CD4-positive, alpha-beta memory T cell (primary cell): Measurements from ENCODE around the gene HS3ST5. TPM values are rescaled to one million over a fixed set of nuclear protein-coding genes. Genes with fewer than 3 reads are reported as not detected.
"Not testable (repeated sequence)": the region's sequence is repeated elsewhere in the genome, so short reads cannot be mapped to it uniquely, and the experiment has no call there.

Experiments used
- CTCF ChIA-PET: fragments of 350-600 bp; sonication (Branson Sonifier 250); formaldehyde crosslinking; loops from one replicate; lab custom pipeline; 2021; ENCODE audit warnings: inconsistent platforms; ENCODE audit not compliant: partially characterized antibody; lab: Charles Lee
- POLR2A ChIA-PET: fragments of 350-600 bp; sonication (Branson Sonifier 250); formaldehyde crosslinking; loops from one replicate; lab custom pipeline; 2021; ENCODE audit not compliant: partially characterized antibody; lab: Charles Lee
- DNase-seq, 5 donors: peaks; one replicate each; pipeline versions ENCODE4 v3.0.0 to v3.0.0-alpha.2; 2020 to 2022; ENCODE audit warnings: mixed read lengths in 1 of 5
- H3K27ac ChIP-seq: one replicate; pipeline ENCODE4 v1.7.0; 2013; ENCODE audit warnings: low read depth, low read length
- H3K27me3 ChIP-seq: 2 replicates; pipeline ENCODE4 v1.7.0; 2013; ENCODE audit warnings: mild to moderate bottlenecking, low read length, moderate library complexity; ENCODE audit not compliant: insufficient read depth
- H3K36me3 ChIP-seq: 2 replicates; pipeline ENCODE4 v1.7.0; 2013; ENCODE audit warnings: mild to moderate bottlenecking, low read length, moderate library complexity; ENCODE audit not compliant: insufficient read depth
- H3K4me1 ChIP-seq: 2 replicates; pipeline ENCODE4 v1.7.0; 2013; ENCODE audit warnings: mild to moderate bottlenecking, low read length, moderate library complexity; ENCODE audit not compliant: insufficient read depth
- H3K4me3 ChIP-seq, 2 donors: one replicate each; pipeline ENCODE4 v1.7.0; 2013; ENCODE audit warnings: low read length in 2 of 2, mild to moderate bottlenecking in 1 of 2
- H3K9me3 ChIP-seq, 2 donors: one replicate each; pipeline ENCODE4 v1.7.0; 2013; ENCODE audit warnings: low read length in 2 of 2, control low read depth in 1 of 2; ENCODE audit not compliant: control insufficient read depth in 1 of 2
- H3K27ac Mint-ChIP-seq, 7 donors: one replicate each; pipeline ENCODE4 v1.8.0; 2020 to 2021; ENCODE audit warnings: mixed read lengths in 7 of 7, mild to moderate bottlenecking in 6 of 7, inconsistent platforms in 3 of 7, moderate library complexity in 3 of 7
- H3K27me3 Mint-ChIP-seq, 2 donors: one replicate each; pipeline ENCODE4 v1.8.0; 2020 to 2021; ENCODE audit warnings: mixed read lengths in 2 of 2
- H3K36me3 Mint-ChIP-seq, 2 donors: one replicate each; pipeline ENCODE4 v1.8.0; 2020 to 2021; ENCODE audit warnings: mixed read lengths in 2 of 2, inconsistent platforms in 1 of 2, mild to moderate bottlenecking in 1 of 2
- H3K4me1 Mint-ChIP-seq, 4 donors: one replicate each; pipeline ENCODE4 v1.8.0; 2020 to 2021; ENCODE audit warnings: mixed read lengths in 4 of 4, mild to moderate bottlenecking in 1 of 4
- H3K4me3 Mint-ChIP-seq, 8 donors: one replicate each; pipeline ENCODE4 v1.8.0; 2020 to 2021; ENCODE audit warnings: mixed read lengths in 8 of 8, mild to moderate bottlenecking in 7 of 8, moderate library complexity in 6 of 8, inconsistent platforms in 3 of 8
- H3K9me3 Mint-ChIP-seq, 8 donors: one replicate each; pipeline ENCODE4 v1.8.0; 2020 to 2021; ENCODE audit warnings: mixed read lengths in 8 of 8, mild to moderate bottlenecking in 5 of 8, inconsistent platforms in 3 of 8, moderate library complexity in 1 of 8
- intact Hi-C: fragments of 100-400 bp; cut with micrococcal nuclease; formaldehyde crosslinking; loops from one replicate; pipeline ENCODE4 v1.15.1; 2023
- polyA plus RNA-seq, 2 donors: library from polyadenylated mRNA; unstranded; fragments of 300-500 nt; fragmentation: Illumina TruSeq; gene quantifications; one replicate each; pipeline ENCODE4 v1.2.3, GENCODE V29; 2021
- total RNA-seq, 2 experiments: library from RNA; stranded (reverse); gene quantifications; one replicate each; pipeline ENCODE4 v1.2.3, GENCODE V29; 2021

Gene HS3ST5
- total and polyA plus RNA-seq, 4 experiments from 2014 or later: not detected

GRCh38 chr6:114080891-114081510 lies 261.8 kb downstream of the HS3ST5 start:
- Mint-ChIP-seq H3K4me3 (no peak overlapping the region), H3K27ac (no peak overlapping the region), H3K4me1 (peaks cover 0 to 6% (median 1%) of the 10 kb centered on the region in 4 donors), H3K9me3 (peaks cover 0 to 5% (median 0%) of the 10 kb centered on the region in 8 donors), H3K27me3 (peaks cover 0 to 6% of the 10 kb centered on the region in 2 donors), H3K36me3 (no peaks in the 10 kb centered on the region)
- no peak for DNase-seq
- no peaks in the 10 kb centered on the region for H3K36me3 ChIP-seq
- H3K4me1 ChIP-seq: no peaks in the 10 kb centered on the region
- H3K27me3 ChIP-seq: no peaks in the 10 kb centered on the region
- ChIA-PET POLR2A (no interaction called here), CTCF (no interaction called here)
- no peak overlapping the region for H3K4me3 ChIP-seq
- intact Hi-C loops: no loop called here
- H3K9me3 ChIP-seq: no peaks in the 10 kb centered on the region
- H3K27ac ChIP-seq: no peak overlapping the region

GRCh38 chr6:114080410-114080809 lies 262.4 kb downstream of the HS3ST5 start:
- CTCF ChIA-PET, H3K9me3 Mint-ChIP-seq, H3K4me3 Mint-ChIP-seq, H3K9me3 ChIP-seq, POLR2A ChIA-PET, H3K36me3 Mint-ChIP-seq, H3K36me3 ChIP-seq, H3K27ac Mint-ChIP-seq, H3K27me3 ChIP-seq, DNase-seq, H3K4me1 ChIP-seq, H3K27ac ChIP-seq, H3K4me3 ChIP-seq, H3K27me3 Mint-ChIP-seq, intact Hi-C loops: not testable (repeated sequence)
- H3K4me1 Mint-ChIP-seq: peaks cover 0 to 12% (median 2%) of the 10 kb centered on the region in 4 donors

- H3K36me3 Mint-ChIP-seq: no peaks in the 10 kb centered on the region
- intact Hi-C loops: no loop called here
- H3K9me3 Mint-ChIP-seq: peaks cover 0 to 4% (median 0%) of the 10 kb centered on the region in 8 donors
- Histone ChIP-seq H3K9me3 (no peaks in the 10 kb centered on the region), H3K27me3 (no peaks in the 10 kb centered on the region), H3K36me3 (no peaks in the 10 kb centered on the region), H3K4me3 (no peak overlapping the region), H3K4me1 (no peaks in the 10 kb centered on the region), H3K27ac (no peak overlapping the region)
- H3K27ac Mint-ChIP-seq: peak overlapping the region in 2 of 7 donors; percentile 9 to 42
- no peak overlapping the region for H3K4me3 Mint-ChIP-seq
- DNase-seq: no peak
- peaks cover 0 to 2% of the 10 kb centered on the region in 2 donors for H3K27me3 Mint-ChIP-seq
- H3K4me1 Mint-ChIP-seq: peaks cover 0 to 14% (median 2%) of the 10 kb centered on the region in 4 donors
- ChIA-PET CTCF (no interaction called here), POLR2A (no interaction called here)
Measured at GRCh38 chr6:114075777-114076176, 267.0 kb downstream of the HS3ST5 start.

- no peaks in the 10 kb centered on the region for H3K4me1 ChIP-seq
- no peak for DNase-seq
- no peak overlapping the region for H3K4me3 ChIP-seq
- Mint-ChIP-seq H3K4me1 (peaks cover 0 to 14% (median 2%) of the 10 kb centered on the region in 4 donors), H3K27ac (peak overlapping the region in 1 of 7 donors; percentile 42), H3K9me3 (peaks cover 0 to 3% (median 0%) of the 10 kb centered on the region in 8 donors), H3K27me3 (peaks cover 0 to 2% of the 10 kb centered on the region in 2 donors), H3K36me3 (no peaks in the 10 kb centered on the region), H3K4me3 (no peak overlapping the region)
- intact Hi-C loops: no loop called here
- H3K36me3 ChIP-seq: no peaks in the 10 kb centered on the region
- ChIA-PET POLR2A (no interaction called here), CTCF (no interaction called here)
- no peaks in the 10 kb centered on the region for H3K27me3 ChIP-seq
- no peaks in the 10 kb centered on the region for H3K9me3 ChIP-seq
- no peak overlapping the region for H3K27ac ChIP-seq
Measured at GRCh38 chr6:114075300-114075699, 267.5 kb downstream of the HS3ST5 start.

- POLR2A ChIA-PET: no interaction called here
- CTCF ChIA-PET: no interaction called here
- intact Hi-C loops: no loop called here
Measured at GRCh38 chr6:114068771-114069170, 274.1 kb downstream of the HS3ST5 start.

GRCh38 chr6:114068116-114068515 lies 274.7 kb downstream of the HS3ST5 start:
- Histone ChIP-seq H3K4me3 (no peak overlapping the region), H3K27ac (no peak overlapping the region), H3K4me1 (no peaks in the 10 kb centered on the region), H3K9me3 (no peaks in the 10 kb centered on the region), H3K36me3 (no peaks in the 10 kb centered on the region), H3K27me3 (no peaks in the 10 kb centered on the region)
- intact Hi-C loops: no loop called here
- H3K27me3 Mint-ChIP-seq: peaks cover 4 to 7% of the 10 kb centered on the region in 2 donors
- no peak overlapping the region for H3K4me3 Mint-ChIP-seq
- ChIA-PET POLR2A (no interaction called here), CTCF (no interaction called here)
- no peaks in the 10 kb centered on the region for H3K4me1 Mint-ChIP-seq
- H3K36me3 Mint-ChIP-seq: no peaks in the 10 kb centered on the region
- H3K9me3 Mint-ChIP-seq: peaks cover 0 to 2% (median 0%) of the 10 kb centered on the region in 8 donors
- no peak for DNase-seq
- no peak overlapping the region for H3K27ac Mint-ChIP-seq

More at GRCh38 chr6:114068771-114069170, 274.1 kb downstream of the HS3ST5 start:
- Mint-ChIP-seq H3K36me3 (no peaks in the 10 kb centered on the region), H3K9me3 (peaks cover 0 to 2% (median 0%) of the 10 kb centered on the region in 8 donors), H3K27ac (no peak overlapping the region), H3K4me1 (no peaks in the 10 kb centered on the region), H3K4me3 (no peak overlapping the region), H3K27me3 (peaks cover 7% of the 10 kb centered on the region in 2 donors)
- no peaks in the 10 kb centered on the region for H3K4me1 ChIP-seq
- no peaks in the 10 kb centered on the region for H3K27me3 ChIP-seq
- no peak overlapping the region for H3K27ac ChIP-seq
- H3K36me3 ChIP-seq: no peaks in the 10 kb centered on the region
- no peaks in the 10 kb centered on the region for H3K9me3 ChIP-seq
- H3K4me3 ChIP-seq: no peak overlapping the region
- DNase-seq: no peak

GRCh38 chr6:114064862-114065261 lies 278.0 kb downstream of the HS3ST5 start:
- no peaks in the 10 kb centered on the region for H3K36me3 ChIP-seq
- POLR2A ChIA-PET: no interaction called here

More at GRCh38 chr6:114064862-114065261, 278.0 kb downstream of the HS3ST5 start:
- Histone ChIP-seq H3K4me1 (no peaks in the 10 kb centered on the region), H3K27ac (no peak overlapping the region), H3K27me3 (no peaks in the 10 kb centered on the region), H3K4me3 (no peak overlapping the region), H3K9me3 (no peaks in the 10 kb centered on the region)
- no peaks in the 10 kb centered on the region for H3K36me3 Mint-ChIP-seq
- H3K4me1 Mint-ChIP-seq: no peaks in the 10 kb centered on the region
- CTCF ChIA-PET: no interaction called here
- no peak overlapping the region for H3K27ac Mint-ChIP-seq
- peaks cover 8 to 11% of the 10 kb centered on the region in 2 donors for H3K27me3 Mint-ChIP-seq
- H3K9me3 Mint-ChIP-seq: no peaks in the 10 kb centered on the region
- DNase-seq: no peak
- H3K4me3 Mint-ChIP-seq: no peak overlapping the region
- intact Hi-C loops: no loop called here
